Measurements from ENCODE around the gene PITX1.

GRCh38 chr5:135069895-135070657 lies 36.0 kb upstream of the PITX1 start:
- TF ChIP-seq EZH2 (IDR thresholded peaks at IDR 0.05) (no peak), POLR2AphosphoS5 (IDR thresholded peaks at IDR 0.05; ENCODE audit: borderline replicate concordance, low read depth, low read length) (no peak)

Measured in SK-N-MC (cell line).